HG03045 (cell line): ENCODE data around the gene EEF2K.
"Not testable (repeated sequence)": the region's sequence is repeated elsewhere in the genome, so short reads cannot be mapped to it uniquely, and the experiment has no call there.

Source experiments
- ATAC-seq: cut with Tn5 transposase; IDR thresholded peaks from one replicate; pipeline ENCODE4 v1.9.1; 2021; ENCODE audit warnings: mild to moderate bottlenecking, moderate library complexity; ENCODE audit not compliant: unreplicated experiment

EEF2K gene

DNA sequence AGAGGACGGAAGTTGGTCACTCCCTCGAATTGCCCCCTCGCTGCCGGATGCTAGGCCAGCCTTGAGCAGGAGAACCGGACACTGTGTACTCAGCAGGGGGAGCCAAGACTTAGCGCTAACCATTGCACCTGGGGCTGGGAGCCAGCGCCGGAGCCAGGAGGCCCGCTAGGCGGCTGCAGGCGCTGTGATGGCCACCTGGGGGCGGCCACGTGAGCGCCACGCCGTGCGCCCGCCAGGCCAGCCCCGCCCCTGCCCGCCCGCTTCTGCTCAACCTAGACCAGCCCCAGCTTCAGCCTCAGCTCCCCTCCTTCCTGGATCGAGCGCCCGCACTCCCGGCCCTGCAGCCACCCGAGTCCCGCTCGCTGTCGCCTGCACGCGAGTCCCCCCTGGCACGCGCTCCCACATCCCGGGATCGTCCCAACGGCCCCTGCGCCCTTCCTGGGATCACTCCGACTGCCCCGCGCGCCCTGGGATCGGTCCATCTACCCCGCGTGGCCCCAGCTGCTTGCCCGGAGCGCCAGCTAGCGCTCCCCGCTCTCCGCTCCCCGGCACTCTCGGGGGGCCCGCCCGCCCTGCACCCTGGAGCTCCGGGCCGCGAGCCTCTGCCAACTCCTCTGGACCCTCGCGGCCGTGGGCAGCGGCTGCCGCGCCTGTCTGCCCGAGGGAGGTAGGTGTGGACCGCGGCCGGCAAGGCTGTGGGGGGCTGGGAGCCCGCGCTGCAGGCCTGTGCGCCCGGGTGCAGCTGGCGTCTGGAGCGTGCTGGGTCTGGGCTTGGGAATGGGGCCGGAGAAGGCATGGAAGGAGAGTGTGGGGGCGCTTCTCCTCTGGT lies at the start of gene EEF2K:
Gene EEF2K (plus strand): TSS at position 266 of the 829 bp plus-strand sequence. CDS start 19,452 bp downstream, outside the sequence.
- ATAC-seq, result peak; percentile 80

DNA sequence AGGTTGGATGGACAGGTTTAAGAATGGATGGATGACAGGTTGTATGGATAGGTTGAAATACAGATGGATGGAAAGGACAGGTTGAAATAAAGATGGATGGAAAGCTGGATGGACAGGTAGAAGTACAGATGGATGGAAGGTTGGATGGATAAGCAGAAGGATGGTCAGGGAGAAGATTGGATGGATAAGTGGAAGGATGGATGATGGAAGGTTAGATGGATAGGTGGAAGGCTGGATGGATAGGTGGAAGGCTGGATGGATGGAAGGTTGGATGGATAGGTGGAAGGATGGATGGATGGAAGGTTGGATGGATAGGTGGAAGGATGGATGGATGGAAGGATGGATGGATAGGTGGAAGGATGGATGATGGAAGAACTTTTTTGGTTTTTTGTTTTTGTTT lies 44.7 kb upstream of the EEF2K start:
- no peak for ATAC-seq

DNA sequence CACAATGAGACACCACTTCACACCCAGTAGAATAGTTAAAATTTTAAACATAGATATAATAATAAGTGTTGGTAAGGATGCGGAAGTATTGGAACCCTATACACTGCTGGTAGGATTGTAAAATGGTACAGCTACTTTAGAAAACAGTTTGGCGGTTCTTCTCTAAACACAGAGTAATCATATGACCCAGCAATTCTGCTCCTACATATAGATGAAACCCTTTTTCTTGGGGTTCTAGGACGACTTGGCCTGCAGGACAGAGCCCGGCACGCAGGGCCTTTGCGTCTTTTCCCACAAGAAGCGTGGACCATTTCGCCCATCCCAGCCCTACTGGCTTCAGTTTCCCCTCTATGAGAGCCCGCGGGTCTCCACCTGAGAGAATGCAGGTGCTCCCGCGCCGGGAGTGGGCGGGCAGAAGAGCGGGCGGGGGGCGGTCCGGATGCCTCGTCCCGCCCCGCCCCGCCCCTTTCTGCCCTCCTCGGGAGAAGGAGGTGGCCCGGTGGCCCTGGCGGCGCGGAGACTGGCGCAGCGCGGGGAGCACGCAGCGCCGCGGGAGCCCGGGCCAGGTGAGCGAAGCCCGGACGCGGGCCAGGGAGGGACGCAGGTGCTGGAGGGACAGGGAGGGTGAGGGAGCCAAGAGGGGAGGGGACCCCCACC lies 44.0 kb upstream of the EEF2K start, which contains the start of gene SDR42E2:
Gene SDR42E2 (plus strand): TSS at position 508 of the 657 bp plus-strand sequence. CDS start 3,077 bp downstream, outside the sequence.
- no peak for ATAC-seq

DNA sequence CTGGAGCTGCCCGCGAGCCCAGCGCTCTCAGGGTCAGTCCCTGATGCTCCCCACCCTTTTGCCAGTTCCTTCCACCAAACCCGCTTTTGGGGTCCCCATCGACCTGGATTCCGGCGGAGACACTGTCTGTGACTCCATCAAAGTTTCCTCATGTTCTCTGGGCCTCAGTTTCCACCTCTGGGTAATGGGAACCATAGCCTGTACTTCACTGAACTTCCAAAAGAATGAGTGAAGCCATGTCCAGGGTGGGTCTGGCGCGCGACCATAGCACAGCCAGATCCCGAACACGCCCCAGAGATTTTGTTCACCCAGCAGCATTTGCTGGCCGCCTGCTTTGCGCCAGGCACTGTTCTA lies 43.4 kb upstream of the EEF2K start:
- no peak for ATAC-seq

DNA sequence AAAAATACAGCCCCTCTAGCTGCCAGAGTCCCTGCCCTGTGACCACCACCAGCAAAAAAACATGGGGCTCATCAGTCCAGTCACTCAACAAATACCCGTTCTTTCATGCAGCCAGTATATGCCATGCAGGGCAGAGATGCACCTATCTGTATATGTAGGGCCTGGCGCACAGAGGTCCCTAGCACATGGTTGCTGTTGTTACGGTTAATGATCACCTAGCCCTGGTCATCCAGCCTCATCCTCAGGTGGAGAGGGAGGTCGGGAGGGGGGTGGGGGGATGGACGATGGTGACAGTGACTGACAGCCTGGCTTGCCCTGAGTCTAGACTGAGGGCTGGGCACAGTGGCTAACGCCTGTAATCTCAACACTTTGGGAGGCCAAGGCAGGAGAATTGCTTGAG lies 42.3 kb upstream of the EEF2K start:
- ATAC-seq, result no peak

DNA sequence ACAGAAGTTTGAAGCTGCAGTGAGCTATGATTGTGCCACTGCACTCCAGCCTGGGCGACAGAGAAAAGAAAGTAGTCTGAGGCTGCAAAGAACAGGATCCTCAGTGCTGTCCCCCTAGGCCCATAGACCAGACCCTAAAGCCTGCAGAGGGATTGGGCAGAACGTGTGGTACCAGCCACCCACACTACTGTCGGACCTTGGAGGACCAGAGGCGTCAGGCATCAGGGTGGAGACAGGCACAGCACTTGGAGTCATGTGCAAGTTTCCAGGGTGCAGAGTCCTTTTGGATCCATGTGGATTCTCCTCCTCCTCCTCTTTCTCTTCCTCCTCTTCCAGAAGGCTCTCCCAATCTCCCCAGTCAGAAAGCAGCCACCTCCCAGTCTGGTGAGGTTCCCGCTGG lies 41.6 kb upstream of the EEF2K start:
- no peak for ATAC-seq

DNA sequence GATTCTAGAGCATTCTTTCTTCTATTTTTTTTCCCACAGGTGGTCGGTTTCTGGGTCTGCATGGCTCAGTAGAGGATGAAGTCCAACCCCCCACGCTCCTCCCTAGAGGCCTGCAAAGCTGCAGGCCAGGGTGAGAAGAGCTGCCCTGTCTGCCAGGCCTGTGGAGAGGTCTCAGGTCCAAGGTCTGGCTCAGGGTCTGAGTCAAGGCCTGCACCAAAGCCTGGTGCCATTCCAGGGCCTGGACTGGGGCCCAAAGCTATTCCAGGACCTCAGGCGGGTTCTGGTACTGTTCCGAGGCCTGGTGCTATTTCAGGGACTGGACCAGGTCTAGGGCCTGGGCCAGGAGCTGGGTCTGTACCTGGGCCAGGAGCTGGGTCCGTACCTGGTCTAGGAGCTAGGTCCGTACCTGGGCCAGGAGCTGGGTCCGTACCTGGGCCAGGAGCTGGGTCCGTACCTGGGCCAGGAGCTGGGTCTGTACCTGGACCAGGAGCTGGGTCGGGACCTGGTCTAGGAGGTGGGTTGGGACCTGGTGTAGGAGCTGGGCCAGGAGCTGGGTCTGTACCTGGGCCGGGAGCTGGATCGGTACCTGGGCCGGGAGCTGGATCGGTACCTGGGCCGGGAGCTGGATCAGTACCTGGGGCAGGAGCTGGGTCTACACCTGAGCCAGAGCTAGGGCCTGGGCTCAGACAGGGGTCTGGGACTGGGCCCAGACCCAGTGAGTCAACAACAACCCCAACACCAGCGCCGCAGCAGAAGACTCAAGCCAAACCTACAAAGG lies 40.4 kb upstream of the EEF2K start:
- ATAC-seq, result no peak

DNA sequence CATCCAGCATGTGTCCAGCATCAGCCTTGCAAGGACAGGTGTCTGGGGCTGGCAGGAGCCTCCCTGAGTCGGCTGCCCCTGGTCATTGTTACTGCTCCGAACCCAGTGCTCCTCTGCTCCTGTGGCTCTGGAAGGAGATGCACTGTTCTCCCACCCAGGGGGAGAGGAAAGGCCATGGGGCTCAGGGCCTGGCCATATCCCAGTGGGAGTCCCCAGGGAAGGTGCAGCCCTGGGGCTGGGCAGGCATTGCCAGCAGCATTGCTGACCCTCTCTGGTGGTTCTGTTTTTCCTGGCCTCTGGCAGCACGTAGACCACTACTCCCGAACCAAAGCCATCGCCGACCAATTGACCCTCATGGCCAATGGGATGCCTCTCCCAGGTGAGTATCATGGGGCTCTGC lies 34.1 kb upstream of the EEF2K start:
- ATAC-seq, result no peak

DNA sequence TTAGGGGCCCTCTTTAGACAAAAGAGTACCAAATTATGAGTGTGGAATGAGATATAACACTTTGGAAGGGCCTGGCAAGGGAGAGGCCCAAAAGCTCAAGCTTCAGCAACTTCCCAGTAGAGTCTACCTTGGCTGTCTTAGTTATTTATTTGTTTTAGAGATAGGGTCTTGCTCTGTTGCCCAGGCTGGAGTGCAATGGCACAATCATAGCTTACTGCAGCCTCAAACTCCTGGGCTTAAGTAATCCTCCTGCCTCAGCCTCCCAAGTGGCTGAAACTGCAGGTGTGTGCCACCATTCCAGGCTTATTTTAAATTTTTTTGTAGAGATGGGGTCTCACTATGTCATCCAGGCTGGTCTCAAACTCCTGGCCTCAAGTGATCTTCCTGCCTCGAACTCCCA lies 33.4 kb upstream of the EEF2K start:
- not testable (repeated sequence) for ATAC-seq

DNA sequence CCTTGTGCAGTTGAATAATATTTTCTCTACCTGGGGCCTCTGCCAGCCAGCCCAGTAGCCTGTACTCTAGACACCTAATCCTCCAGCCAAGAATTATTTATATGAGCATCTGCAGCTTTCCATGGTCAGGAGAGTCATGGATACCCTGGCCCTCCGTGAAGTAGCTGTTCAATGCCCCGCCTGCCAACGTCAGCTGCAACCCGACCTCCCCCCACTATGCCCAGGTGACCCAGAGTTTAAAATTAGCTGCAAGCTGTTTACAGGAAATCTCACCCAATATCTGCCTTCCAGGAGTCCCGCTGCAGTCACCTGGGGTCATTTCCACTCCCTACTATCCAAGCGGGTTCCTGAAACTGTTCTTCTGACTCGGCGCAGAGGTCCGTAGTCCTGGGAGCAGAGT lies 31.4 kb upstream of the EEF2K start:
- ATAC-seq, result no peak

DNA sequence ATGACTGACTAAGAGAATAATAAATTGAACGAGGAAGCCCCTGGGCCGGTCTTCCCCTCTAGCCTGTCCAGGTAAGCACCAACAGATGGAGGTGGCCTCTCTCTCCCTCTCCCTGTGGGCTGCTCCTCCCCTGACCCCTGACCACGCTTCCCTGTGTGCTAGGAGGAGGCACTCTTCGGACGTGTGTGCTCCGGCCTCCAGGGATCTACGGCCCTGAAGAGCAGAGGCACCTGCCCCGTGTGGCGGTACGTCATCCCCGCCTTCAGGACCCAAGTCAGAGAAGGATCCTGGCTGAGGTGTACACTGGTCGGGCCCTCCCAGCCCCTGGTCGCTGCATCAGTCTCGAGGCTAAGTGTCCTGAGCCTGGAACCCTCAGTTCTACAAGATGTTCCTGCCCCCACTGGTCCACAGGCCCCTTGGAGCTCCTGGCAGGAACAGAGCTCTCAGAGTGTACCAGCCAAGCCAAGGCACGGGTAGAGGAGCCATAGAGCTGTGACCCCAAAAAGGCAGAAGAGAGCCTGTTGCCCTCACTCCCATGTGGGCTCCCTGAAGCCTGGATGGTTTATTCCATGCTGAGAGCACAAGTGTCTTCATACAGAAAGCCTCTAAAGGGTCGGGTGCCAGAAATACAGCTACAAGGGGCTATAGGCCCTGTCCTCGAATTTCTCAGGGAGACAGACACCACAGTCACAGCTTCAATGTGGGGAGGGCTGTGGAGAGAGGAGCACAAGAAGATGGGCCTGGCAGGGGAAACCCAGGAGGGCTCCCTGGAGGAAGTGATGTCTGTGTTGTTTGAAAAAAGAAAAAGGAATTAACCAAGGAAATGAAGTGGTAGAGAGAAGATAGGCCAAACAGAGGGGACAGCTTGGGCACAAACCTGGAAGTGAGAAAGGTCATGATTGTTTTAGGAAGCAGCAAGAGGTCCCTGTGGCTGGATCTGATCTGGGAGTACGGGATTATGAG lies 27.8 kb upstream of the EEF2K start:
- ATAC-seq, result no peak

DNA sequence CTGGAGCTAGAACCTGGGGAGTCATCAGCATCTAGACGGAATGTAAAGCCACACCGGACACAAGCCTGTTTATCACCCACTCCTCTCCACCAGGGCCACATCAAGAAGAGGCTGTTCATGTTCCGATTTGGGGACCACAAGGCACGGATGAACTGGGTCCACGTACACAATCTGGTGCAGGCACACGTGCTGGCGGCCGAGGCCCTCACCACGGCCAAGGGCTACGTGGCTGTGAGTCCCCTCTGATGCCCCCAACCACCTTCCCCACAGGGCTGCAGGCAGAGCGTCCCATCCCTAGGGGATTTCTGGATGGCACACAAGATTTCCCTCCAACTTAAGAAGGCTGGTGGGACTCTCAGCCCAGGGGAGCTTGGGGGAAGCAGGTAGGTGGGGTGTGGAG lies 24.7 kb upstream of the EEF2K start:
- ATAC-seq, result no peak

DNA sequence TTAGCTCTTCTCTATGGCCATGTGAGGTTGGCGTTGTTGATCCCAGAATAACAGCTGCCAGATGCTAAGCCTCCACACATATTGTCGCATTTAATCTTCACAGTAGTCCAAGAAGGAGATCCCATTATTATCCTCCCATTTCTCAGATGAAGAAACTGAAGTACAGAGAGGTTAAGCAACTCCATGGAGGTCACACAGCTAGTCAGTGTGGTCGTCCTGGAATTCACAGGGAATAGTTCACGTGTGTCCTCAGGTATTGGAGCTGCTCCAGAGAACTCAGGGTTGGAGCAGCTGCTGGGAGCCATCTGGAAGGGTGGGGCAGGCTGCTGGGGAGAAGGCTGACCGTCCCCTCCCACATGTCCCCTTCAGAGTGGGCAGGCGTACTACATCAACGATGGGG lies 24.2 kb upstream of the EEF2K start:
- no peak for ATAC-seq

DNA sequence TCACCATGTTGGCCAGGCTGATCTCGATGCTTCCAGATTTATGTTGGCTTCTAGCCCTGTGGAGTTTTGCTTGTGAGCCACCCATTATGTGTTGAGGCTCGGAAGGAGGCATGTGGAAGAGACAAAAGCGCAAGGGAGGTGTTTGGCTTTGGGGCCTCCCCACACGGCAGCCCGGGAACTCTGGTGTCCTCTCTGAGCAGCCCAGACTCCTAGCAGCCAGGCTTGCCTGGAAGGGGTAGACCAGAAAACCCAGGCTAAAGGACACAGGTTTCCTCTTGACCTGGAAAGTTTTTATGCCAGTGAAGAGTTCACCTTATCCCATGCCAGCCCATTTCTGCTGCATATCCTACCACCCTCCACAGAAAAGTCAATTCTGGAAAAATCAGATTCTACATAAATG lies 22.7 kb upstream of the EEF2K start:
- ATAC-seq, result no peak

DNA sequence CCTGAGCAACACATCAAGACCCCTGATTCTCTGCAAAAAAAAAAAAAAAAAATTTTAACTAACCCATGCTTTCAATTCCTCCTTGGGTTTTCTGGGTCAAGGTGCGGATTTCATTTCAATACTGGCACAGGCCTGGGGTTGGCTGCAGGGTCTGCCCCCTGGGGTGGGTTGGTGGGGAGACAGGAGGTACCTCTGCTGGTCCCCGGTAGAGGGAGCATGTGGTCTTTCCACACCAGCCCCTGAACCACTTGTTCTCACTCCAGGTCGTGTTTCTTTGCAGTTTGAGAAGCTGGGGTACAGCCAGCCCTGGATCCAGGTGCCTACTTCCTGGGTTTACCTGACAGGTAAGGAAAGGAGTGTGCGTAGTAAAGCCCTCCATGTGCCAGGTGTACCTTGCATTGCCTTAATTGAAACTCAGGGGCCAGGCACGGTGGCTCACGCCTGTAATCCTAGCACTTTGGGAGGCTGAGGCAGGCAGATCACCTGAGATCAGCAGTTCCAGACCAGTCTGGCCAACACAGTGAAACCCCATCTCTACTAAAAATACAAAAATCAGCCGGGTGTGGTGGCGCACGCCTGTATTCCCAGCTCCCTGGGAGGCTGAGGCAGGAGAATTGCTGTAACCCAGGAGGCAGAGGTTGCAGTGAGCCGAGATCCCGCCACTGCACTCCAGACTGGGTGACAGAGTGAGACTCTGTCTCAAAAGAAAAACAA lies 22.0 kb upstream of the EEF2K start:
- no peak for ATAC-seq

DNA sequence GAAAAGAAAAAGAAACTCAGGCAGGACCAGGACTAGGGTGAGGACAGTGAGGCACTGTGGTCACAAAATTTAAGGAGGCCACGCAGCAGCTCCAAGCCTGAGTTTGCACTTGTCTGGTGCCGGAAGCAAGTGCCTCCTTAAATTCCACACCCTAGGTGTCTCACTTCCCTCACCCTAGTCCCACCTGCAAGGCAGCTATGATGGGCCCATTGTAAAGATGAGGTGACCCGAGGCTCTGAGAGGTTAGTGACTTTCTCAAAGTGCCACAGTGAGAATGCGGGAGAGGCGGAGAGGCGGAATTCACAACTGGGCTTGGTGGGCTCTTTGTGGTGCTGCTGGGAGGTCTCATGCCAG lies 21.5 kb upstream of the EEF2K start:
- no peak for ATAC-seq

DNA sequence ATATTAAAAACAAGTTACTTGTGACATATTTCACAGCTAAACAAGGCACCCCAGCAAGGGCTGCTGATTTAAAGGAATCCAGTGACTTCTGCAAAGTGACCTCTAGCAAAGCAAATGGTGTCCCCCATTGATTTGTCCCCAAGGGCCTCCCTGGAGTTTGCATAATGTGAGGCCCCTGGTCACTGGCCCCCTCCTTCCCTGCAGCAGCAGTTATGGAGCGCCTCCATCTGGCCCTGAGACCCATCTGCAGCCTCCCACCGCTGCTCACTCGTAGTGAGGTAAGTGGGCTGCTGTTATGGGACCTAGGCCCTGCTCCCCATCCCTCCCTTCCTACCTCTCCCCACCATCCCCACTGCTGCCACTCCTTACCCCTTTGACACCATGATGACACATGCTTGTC lies 19.6 kb upstream of the EEF2K start:
- ATAC-seq, result no peak

DNA sequence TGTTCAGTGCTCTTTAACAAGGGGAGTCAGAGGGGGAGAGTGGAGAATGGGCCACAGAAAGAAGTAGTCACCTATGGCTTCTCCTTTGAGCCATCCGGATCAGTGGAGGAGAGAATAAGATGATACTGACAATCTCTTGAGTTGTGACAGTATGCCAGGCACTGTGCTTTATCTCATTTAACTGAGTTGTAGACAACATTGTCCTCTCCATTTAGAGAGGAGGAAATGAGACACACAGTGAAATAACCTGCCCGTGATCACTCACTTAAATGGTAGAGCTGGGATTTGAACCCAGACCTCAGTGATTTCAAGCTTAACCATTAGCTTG lies 17.8 kb upstream of the EEF2K start:
- ATAC-seq, result no peak

DNA sequence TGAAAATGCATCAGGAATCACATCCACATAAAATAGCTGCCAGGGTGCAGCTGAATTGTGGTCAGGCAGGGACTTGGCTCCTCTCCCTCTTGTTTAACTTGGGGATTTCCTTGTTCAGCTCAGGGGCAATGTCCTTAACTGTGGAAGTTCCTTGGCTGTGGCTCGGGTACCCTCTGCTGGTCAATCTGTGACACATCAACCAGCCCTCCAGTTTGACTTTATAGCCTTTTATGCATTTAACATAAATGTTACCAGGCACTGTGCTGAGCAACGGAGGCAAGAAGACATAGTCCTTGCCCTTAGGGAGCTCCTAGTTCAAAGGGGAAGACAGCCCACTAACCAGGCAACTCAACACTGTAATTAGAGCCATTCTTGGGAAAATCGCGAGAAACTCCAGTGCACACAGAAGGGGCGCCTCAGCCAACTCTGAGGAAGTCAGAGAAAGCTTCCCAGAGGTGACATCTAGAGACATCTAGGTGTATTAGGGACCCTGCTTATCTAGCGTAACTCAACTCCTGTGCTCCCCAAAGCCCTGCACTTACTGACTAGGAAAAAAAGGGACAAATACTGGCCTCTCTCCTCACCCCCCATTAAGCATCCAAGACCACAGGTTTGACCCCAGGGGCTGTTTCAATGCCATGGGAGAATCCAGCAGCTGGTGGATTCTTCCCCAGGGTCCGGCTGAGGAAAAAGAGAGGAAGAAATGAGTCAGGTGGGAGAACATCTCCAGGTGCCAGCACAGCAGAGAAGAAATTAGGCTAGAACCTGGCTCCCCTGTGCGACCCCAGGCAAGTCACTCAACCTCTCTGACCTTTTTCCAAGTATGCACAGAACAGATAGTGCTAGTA lies 17.3 kb upstream of the EEF2K start:
- no peak for ATAC-seq
